Esophagus muscularis mucosa (tissue), 4 donors: Measurements from ENCODE around the gene OXCT1. TPM values are rescaled to one million over a fixed set of nuclear protein-coding genes. Genes with fewer than 3 reads are reported as not detected.
"Not testable (repeated sequence)": the region's sequence is repeated elsewhere in the genome, so short reads cannot be mapped to it uniquely, and the experiment has no call there.

Source experiments
- DNase-seq: peaks from one replicate; pipeline ENCODE4 v3.0.0-alpha.2; 2017; ENCODE audit errors: extremely low spot score
- H3K27ac ChIP-seq, 4 donors: fragments of 200-600 bp; sonication (generic); replicated peaks in 1 of 4; 1 replicate in 3 of 4; 2 replicates in 1 of 4; pipeline ENCODE4 v1.5.1; 2016 to 2019; ENCODE audit warnings: mild to moderate bottlenecking in 1 of 4
- H3K27me3 ChIP-seq, 4 donors: fragments of 200-600 bp; sonication (generic); one replicate each; pipeline versions ENCODE4 v1.5.1 to v1.6.0; 2016 to 2019
- H3K36me3 ChIP-seq, 4 donors: fragments of 200-600 bp; sonication (generic); one replicate each; pipeline ENCODE4 v1.5.1; 2016 to 2019
- H3K4me1 ChIP-seq, 4 donors: fragments of 200-600 bp; sonication (generic); one replicate each; pipeline ENCODE4 v1.5.1; 2016 to 2019
- H3K4me3 ChIP-seq, 4 donors: fragments of 200-600 bp; sonication (generic); 1 replicate in 2 of 4; 2 replicates in 2 of 4; pipeline ENCODE4 v1.5.1; 2016 to 2019; ENCODE audit warnings: mild to moderate bottlenecking in 4 of 4, moderate library complexity in 1 of 4
- H3K9me3 ChIP-seq, 4 donors: fragments of 200-600 bp; sonication (generic); 1 replicate in 3 of 4; 2 replicates in 1 of 4; pipeline ENCODE4 v1.5.1; 2016 to 2019
- EP300 ChIP-seq: sonication (generic); formaldehyde crosslinking; IDR thresholded peaks from one replicate; pipeline ENCODE4 v1.6.1; 2017; ENCODE audit warnings: antibody characterized with exemption
- POLR2A ChIP-seq: fragments of 450-650 bp; IDR thresholded peaks from one replicate; pipeline ENCODE4 v1.6.1; 2017; ENCODE audit warnings: antibody characterized with exemption, moderate library complexity, mild to moderate bottlenecking, low read depth
- POLR2AphosphoS5 ChIP-seq, 2 donors: sonication (generic); formaldehyde crosslinking; IDR thresholded peaks; one replicate each; pipeline ENCODE4 v1.6.1; 2017; ENCODE audit warnings: antibody characterized with exemption in 2 of 2
- WGBS: methylation state at CpG from one replicate; pipeline ENCODE4 v1.1.5; 2018; 5-methylcytosine and 5-hydroxymethylcytosine counted together
- intact Hi-C: fragments of 100-400 bp; cut with DNase I; formaldehyde crosslinking; loops from one replicate; pipeline ENCODE4 v1.15.1; 2023
- total RNA-seq, 4 donors: library from RNA; depleted of rRNA; stranded (reverse); fragments of >200 nt; gene quantifications; one replicate each; pipeline versions ENCODE4 v1.1.0 to v1.2.1, GENCODE V29; 2016
- TF ChIP-seq, protein P1 (sequence below), 3 experiments: fragments of 200-600 bp in 2 of 3; fragments of 450-650 bp in 1 of 3; sonication (generic) in 2 of 3; IDR thresholded peaks; one replicate each; pipeline ENCODE4 v1.5.1; 2017 to 2019; ENCODE audit warnings: antibody characterized with exemption in 3 of 3, mild to moderate bottlenecking in 2 of 3, moderate library complexity in 1 of 3

The OXCT1 gene
- total RNA-seq, 4 donors from 2014 or later = 30.8 to 47.6 (median 37.7) TPM

GRCh38 chr5:41738710-41739354, 131.4 kb downstream of the OXCT1 start:
- intact Hi-C loops = no loop called here
- H3K4me3 ChIP-seq = no peak overlapping the region
- 66% methylated on average over 3 of the region's 3 CpGs for WGBS
- no peak for DNase-seq
- H3K36me3 ChIP-seq = peaks cover 13 to 45% (median 20%) of the 10 kb centered on the region in 4 donors
- no peaks in the 10 kb centered on the region for H3K4me1 ChIP-seq
- no peak overlapping the region for H3K27ac ChIP-seq
- H3K9me3 ChIP-seq = no peaks in the 10 kb centered on the region
- TF ChIP-seq EP300 (no peak), POLR2AphosphoS5 (IDR thresholded peaks at IDR 0.05) (no peak), POLR2A (no peak)
- TF ChIP-seq, protein P1, sequence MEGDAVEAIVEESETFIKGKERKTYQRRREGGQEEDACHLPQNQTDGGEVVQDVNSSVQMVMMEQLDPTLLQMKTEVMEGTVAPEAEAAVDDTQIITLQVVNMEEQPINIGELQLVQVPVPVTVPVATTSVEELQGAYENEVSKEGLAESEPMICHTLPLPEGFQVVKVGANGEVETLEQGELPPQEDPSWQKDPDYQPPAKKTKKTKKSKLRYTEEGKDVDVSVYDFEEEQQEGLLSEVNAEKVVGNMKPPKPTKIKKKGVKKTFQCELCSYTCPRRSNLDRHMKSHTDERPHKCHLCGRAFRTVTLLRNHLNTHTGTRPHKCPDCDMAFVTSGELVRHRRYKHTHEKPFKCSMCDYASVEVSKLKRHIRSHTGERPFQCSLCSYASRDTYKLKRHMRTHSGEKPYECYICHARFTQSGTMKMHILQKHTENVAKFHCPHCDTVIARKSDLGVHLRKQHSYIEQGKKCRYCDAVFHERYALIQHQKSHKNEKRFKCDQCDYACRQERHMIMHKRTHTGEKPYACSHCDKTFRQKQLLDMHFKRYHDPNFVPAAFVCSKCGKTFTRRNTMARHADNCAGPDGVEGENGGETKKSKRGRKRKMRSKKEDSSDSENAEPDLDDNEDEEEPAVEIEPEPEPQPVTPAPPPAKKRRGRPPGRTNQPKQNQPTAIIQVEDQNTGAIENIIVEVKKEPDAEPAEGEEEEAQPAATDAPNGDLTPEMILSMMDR (IDR thresholded peaks at IDR 0.05) = no peak
- no peaks in the 10 kb centered on the region for H3K27me3 ChIP-seq

DNA sequence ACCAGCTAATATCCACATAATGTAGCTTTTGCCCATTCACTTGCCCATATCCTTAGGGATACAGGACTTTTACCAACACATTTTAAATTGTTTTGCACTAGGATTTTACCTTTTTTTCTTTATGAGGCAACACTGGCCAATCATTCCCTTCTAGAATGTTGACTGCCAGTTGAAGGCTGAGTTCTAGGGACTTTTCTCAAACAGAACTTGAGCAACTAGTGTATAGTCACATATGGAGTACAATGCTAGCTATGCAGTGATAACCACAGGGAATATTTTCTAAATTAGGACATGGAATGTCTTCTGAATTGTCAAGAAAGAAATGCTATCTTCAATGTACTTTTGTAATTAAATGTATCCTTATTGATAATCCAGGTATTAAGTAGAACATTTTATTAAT, 133.6 kb downstream of the OXCT1 start:
- H3K4me1 ChIP-seq = no peaks in the 10 kb centered on the region
- no peak overlapping the region for H3K27ac ChIP-seq
- intact Hi-C loops = no loop called here
- H3K27me3 ChIP-seq = no peaks in the 10 kb centered on the region
- peaks cover 13 to 51% (median 20%) of the 10 kb centered on the region in 4 donors for H3K36me3 ChIP-seq
- no peaks in the 10 kb centered on the region for H3K9me3 ChIP-seq
- no peak overlapping the region for H3K4me3 ChIP-seq
- TF ChIP-seq POLR2A (no peak), POLR2AphosphoS5 (IDR thresholded peaks at IDR 0.05) (no peak), EP300 (no peak)
- TF ChIP-seq, protein P1 (IDR thresholded peaks at IDR 0.05) = no peak
- no peak for DNase-seq

DNA sequence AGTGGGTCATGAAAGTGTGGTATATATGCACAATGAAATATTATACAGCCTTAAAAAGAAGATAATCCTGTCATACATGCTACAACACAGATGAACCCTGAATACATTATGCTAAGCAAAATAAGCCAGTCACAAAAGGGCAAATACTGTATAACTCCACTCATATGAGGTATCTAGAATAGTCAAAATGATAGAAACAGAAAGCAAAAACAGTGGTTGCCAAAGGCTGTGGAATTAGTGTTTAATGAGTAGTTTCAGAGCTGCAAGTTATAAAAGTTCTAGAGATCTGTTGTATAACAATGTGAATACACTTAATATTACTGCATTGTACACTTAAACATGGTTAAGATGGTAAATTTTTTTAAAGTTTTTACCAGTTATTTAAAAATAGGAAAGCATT, 135.0 kb downstream of the OXCT1 start:
- Histone ChIP-seq H3K9me3 (no peaks in the 10 kb centered on the region), H3K4me3 (no peak overlapping the region), H3K27me3 (no peaks in the 10 kb centered on the region), H3K36me3 (peaks cover 13 to 65% (median 20%) of the 10 kb centered on the region in 4 donors), H3K27ac (no peak overlapping the region), H3K4me1 (no peaks in the 10 kb centered on the region)
- intact Hi-C loops = no loop called here
- no peak for DNase-seq
- TF ChIP-seq POLR2A = no peak
- TF ChIP-seq, protein P1 (IDR thresholded peaks at IDR 0.05) = no peak
- no peak for TF ChIP-seq EP300
- TF ChIP-seq POLR2AphosphoS5 (IDR thresholded peaks at IDR 0.05) = no peak

GRCh38 chr5:41729381-41729780, 140.8 kb downstream of the OXCT1 start:
- 90% methylated on average over 5 of the region's 5 CpGs for WGBS
- intact Hi-C loops, H3K4me1 ChIP-seq, H3K9me3 ChIP-seq, H3K4me3 ChIP-seq, DNase-seq, H3K27me3 ChIP-seq, H3K27ac ChIP-seq: not testable (repeated sequence)
- peaks cover 0 to 37% (median 0%) of the 10 kb centered on the region in 4 donors for H3K36me3 ChIP-seq

DNA sequence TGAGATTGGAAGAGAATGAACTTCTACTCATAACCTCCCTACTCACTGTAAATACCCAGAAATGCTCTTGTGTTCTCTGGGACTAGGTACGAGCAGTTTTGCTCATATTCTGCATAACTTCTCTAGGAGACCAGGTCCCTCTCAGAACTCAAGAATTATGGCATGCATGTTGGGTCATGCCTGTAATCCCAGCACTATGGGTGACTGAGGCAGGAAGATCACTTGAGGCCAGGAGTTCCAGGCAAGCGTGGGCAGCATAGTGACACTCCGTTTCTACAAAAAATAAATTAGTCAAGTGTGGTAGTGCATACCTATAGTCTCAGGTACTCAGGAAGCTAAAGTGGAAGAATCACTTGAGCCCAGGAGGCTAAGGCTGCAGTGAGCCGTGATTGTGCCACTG, 141.9 kb downstream of the OXCT1 start:
- H3K4me1 ChIP-seq = no peaks in the 10 kb centered on the region
- no peaks in the 10 kb centered on the region for H3K9me3 ChIP-seq
- DNase-seq = no peak
- H3K4me3 ChIP-seq = no peak overlapping the region
- no peaks in the 10 kb centered on the region for H3K27me3 ChIP-seq
- WGBS = 97% methylated on average over 4 of the region's 4 CpGs
- peaks cover 0 to 37% (median 0%) of the 10 kb centered on the region in 4 donors for H3K36me3 ChIP-seq
- intact Hi-C loops = no loop called here
- no peak overlapping the region for H3K27ac ChIP-seq
- no peak for TF ChIP-seq EP300
- TF ChIP-seq POLR2AphosphoS5 (IDR thresholded peaks at IDR 0.05) = no peak
- no peak for TF ChIP-seq POLR2A
- TF ChIP-seq, protein P1 (IDR thresholded peaks at IDR 0.05) = no peak
